NT2/D1 (cell line): ENCODE results near the gene MYH9.

ENCODE experiments used
- SUZ12 ChIP-seq: IDR thresholded peaks from 2 replicates; pipeline ENCODE4 v1.6.1; 2011; ENCODE audit not compliant: insufficient read length, insufficient read depth; ENCODE audit errors: extremely low read depth
- YY1 ChIP-seq: IDR thresholded peaks from 2 replicates; pipeline ENCODE4 v1.6.1; 2011; ENCODE audit not compliant: insufficient read length, insufficient read depth
- ZNF274 ChIP-seq: IDR thresholded peaks from 2 replicates; pipeline ENCODE4 v1.6.1; 2011; ENCODE audit warnings: mild to moderate bottlenecking, low read depth, low read length

GRCh38 chr22:36285017-36285416, 102.8 kb downstream of the MYH9 start:
- TF ChIP-seq ZNF274 (no peak), SUZ12 (no peak), YY1 (no peak)
